ENCODE results near the gene BPIFB2.
"Not testable (repeated sequence)": the region's sequence is repeated elsewhere in the genome, so short reads cannot be mapped to it uniquely, and the experiment has no call there.

BPIFB2 gene

GRCh38 chr20:33045129-33045721 is 37.7 kb downstream of the BPIFB2 start:
- not testable (repeated sequence) for DNase-seq

GRCh38 chr20:33046412-33046811 is 38.9 kb downstream of the BPIFB2 start:
- DNase-seq, result no peak

DNA sequence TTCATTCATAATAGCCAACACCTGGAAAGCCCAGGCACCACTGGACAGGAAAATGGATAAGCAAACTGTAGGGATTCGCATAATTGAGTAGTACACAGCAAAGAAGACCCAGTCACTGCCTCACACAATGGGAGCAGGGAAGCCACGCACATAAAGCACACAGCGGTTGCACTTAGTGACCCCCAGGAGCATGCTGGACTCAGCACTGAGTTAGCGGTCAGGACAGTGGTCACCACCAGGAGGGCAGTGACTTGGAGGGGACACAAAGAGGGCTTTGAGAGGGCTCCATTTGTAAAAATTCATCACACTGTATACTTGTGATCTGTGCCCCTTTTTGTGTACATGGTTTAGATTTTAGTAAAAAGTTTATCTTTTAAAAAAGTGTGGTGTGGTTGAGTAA is 43.8 kb downstream of the BPIFB2 start:
- no peak for DNase-seq

- no peak for DNase-seq
Measured at GRCh38 chr20:33053291-33054106, 46.0 kb downstream of the BPIFB2 start, which contains the start of gene BPIFB3. Gene BPIFB3 (plus strand): TSS chr20:33053903. CDS start chr20:33055436, 1,533 bp downstream.

- DNase-seq, result no peak
Measured at GRCh38 chr20:33054381-33054780, 46.9 kb downstream of the BPIFB2 start.

GRCh38 chr20:33054791-33055190 is 47.3 kb downstream of the BPIFB2 start:
- DNase-seq, result no peak

- DNase-seq, result no peak
Measured at GRCh38 chr20:33059136-33059535, 51.6 kb downstream of the BPIFB2 start.

GRCh38 chr20:33059741-33060390 is 52.4 kb downstream of the BPIFB2 start:
- DNase-seq, result no peak

DNA sequence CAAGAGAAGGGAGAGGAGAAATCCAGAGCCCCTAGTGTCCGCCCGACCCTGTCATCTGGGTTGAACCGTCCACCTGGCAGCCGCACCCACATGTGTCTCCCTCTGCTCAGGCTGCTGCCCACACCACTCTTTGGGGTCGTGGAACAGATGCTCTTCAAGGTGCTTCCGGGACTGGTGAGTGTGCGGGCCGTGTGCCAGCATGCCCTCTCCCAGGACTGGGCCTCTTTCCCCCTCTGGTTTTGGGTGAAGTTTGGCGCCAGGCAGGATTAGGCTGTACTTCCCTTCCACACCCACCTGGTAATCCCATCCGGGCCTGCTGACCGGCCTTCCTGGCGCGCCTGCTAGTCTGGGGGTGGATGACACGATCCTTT is 54.1 kb downstream of the BPIFB2 start:
- DNase-seq, result no peak

DNA sequence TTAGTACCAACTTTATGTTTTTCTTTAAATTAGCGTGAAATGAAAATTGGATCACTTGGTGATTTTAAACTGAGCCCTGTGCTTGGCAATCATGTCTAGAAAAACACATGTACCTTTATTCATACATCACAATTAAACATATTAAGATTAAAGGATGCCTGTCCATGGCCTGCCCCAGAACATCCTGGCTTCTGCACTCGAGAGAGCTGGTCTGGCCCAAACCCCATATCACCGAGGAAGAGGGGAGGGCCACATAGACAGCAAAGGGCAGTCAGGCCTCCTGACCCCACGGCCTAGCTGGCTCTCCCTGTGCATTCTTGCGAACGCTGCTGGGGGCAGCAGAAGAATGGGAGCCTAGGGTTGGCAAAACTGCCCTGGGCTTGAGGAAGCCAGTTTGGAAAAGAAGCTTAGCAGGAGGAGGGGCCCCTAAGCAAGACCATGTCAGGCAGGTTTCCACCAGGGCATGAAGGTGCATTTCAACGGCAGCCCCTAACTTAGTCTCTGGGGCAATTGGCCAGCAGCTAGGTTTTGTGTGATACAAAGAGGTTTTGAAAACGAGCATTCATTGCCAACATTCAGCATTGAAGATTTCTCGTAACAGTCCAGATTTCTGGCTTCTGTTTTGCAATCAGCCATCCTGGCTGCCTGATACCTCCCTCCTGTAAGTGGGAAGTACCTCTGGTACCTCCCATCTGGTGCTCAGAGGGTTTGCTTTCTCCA is 54.8 kb downstream of the BPIFB2 start:
- no peak for DNase-seq

DNA sequence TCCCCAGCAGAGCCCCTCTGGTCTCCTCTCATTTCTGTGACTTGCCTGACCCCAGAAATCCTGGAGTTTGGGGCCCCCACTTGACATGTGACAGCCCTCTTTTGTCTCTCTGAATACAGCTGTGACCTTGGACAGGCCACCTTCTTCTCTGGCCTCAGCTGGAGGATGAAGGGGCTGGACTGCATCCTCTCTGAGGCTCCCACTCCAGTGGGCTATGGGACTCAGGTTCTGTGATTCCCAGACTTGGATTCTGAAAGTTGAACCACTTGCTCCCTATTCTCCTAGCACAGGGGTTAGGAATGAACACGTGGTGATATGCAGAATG is 55.3 kb downstream of the BPIFB2 start:
- DNase-seq, result no peak

DNA sequence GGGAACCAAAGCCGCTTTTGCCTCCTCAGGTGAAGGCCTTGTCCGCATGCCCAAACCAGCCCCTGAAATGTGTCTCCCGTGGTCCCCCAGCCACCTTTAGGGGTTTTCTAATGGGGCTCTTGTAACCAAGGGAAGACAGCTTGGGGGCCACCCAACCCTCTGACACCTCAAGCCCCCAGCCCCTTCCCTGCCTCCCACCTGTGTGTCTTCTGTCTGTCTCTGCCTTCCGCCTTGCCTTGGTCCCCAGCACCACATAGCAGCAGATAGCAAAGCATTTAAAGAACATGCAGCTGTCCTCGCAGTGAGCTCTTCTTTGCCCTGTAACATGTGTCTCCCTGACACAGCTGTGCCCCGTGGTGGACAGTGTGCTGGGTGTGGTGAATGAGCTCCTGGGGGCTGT is 55.8 kb downstream of the BPIFB2 start:
- no peak for DNase-seq

DNA sequence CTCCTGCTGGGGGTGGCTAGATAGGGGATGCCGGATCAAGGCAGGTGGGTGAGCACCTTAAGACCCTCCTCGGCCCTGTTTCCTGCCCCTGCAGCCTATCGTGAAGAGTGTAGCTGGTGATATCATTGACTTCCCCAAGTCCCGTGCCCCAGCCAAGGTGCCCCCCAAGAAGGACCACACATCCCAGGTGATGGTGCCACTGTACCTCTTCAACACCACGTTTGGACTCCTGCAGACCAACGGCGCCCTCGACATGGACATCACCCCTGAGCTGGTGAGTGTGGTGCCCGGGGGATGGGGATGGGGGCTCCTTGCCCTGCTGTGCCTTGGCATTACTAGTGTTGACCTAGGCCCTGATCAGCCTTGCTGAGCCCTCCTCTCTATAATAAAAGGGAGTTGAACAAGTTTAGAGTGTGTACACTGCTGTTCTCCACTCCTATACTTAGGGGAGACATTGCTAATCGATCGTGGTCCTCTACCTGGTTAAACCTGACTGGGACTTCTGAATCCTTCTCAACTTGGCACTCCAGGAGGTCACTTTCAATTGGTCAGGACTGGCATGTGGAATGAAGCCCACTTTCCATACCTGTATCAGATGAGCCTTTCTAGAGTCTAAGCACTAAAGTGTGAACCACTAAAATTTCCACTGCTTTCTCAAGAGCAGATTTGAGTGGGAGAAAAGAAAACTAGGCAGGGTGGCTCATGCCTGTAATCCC is 57.2 kb downstream of the BPIFB2 start:
- DNase-seq, result no peak

GRCh38 chr20:33065785-33066184 is 58.3 kb downstream of the BPIFB2 start:
- DNase-seq, result no peak

DNA sequence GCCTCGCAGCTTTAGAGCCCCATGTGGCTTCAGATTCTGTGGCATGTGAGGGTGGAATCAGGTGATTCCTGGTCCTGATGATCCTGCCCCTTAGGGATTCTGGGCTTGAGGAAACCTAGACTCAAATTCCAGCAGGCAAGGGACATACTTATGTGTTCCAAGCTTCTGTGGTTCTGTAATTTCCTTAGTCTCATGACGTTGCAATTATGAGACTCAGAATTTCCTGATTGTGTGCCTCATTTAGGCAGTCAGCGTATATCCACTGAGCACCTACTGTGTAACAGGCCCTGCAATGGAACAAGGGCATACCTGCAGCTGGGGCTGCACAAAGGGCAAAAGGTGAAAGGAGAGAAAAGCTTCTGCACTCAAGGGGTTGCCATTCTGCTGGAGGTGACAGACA is 60.3 kb downstream of the BPIFB2 start:
- no peak for DNase-seq

GRCh38 chr20:33068251-33068939 is 60.9 kb downstream of the BPIFB2 start:
- DNase-seq, result no peak

DNA sequence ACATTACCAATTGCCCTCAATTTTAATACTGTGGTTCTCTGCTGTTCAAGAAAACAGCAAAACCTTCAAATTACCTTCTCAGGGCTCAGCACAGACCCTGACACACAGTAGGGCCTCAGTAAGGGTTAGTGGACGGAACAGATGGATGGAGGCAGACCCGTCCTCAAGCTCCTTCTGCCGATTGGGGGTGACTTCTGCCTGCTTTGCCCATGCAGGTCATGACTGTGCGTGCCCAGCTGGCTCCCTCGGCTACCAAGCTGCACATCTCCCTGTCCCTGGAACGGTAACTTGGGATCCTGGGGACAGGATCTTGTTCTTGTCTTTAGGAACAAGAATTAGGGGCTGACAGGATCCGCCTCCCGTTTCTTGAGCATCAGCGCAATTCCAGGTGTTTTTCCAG is 62.2 kb downstream of the BPIFB2 start:
- no peak for DNase-seq

DNA sequence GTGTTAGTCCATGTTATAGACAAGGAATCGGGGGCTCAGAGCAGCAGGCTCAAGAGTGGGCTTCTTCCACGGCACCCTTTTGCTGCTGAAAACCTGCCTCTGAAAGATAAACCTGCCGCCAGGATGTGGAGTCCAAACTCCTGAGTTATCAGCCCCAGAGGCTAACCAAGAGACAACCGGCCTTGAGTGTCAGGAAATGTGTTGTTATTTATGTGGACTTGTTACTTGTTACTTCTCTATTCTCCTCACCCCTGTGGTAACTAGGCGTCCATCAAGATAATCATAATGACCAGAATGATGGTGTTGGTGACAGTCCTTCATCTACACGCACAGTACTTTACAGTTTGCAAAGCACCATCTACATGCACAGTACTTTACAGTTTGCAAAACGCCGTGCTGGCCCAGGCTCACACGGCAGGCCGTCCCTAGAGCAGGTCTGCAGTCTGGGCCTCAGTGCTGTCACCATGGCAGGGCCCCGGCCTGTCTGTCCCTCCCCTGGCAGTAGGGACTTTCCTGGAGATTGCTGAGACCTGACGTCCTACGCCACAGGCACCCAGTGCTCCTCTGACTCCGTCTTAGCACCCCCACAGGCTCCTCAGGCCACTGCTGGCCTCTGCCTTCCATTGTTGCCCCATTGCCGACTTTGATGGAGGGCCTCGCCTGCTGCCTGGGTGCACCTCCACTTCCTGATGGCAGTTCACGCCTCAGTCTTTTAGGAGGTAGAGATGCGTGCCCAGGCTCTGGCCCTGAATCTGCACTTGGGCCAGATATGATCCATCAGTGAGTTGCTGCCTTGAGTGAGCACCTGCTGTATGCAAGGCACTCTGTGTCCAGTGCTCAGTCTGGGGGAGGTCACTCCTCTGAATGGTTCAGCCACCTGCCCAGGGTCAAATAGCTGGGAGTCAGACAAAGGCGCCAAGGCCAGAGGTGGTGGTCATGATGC is 62.9 kb downstream of the BPIFB2 start:
- no peak for DNase-seq

DNA sequence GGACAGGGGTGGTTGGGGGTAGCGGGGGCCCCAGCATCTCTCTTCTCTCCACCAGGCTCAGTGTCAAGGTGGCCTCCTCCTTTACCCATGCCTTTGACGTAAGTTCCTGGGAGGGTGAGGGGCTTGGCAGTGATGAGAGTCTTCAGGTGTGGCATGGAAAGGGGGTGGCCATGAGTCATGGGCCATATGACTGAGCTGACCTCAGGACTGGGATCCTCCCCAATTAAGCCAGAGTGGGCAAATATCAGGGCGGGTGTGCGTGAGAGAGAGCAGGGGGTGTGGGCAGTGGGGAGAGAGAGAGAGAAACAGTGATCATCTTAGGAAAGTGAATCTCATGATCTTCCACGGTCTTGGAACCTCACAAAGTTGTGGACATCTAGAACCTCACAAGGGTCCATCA is 63.7 kb downstream of the BPIFB2 start:
- DNase-seq, result no peak

DNA sequence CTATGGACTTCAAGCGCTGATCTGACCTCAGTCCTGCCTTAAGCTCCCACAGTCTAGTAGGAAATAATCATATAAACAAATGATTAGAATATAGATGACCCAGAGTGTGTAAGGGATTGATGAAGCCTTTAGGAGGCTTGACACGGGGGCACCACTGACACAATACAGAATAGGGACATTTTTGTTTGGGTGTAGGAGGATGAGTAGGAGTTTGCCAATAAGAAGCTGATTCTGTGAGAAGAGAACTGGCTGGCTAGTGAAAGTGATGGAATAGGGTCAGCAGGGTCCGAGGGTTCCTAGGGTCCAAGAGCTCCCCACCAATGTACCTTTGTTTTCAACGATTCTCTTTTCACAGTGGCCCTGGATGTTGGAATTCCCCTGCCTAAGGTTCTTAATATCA is 64.9 kb downstream of the BPIFB2 start:
- no peak for DNase-seq

GRCh38 chr20:33072813-33073212 is 65.3 kb downstream of the BPIFB2 start:
- no peak for DNase-seq

Measured in CD4-positive, alpha-beta T cell treated with Interleukin-21 for 1 hour (primary cell).